ENCODE measurements around the gene PEMT.
"Not testable (repeated sequence)": the region's sequence is repeated elsewhere in the genome, so short reads cannot be mapped to it uniquely, and the experiment has no call there.

PEMT gene

GRCh38 chr17:17498606-17499301, 92.8 kb downstream of the PEMT start:
- FAIRE-seq = no peak

DNA sequence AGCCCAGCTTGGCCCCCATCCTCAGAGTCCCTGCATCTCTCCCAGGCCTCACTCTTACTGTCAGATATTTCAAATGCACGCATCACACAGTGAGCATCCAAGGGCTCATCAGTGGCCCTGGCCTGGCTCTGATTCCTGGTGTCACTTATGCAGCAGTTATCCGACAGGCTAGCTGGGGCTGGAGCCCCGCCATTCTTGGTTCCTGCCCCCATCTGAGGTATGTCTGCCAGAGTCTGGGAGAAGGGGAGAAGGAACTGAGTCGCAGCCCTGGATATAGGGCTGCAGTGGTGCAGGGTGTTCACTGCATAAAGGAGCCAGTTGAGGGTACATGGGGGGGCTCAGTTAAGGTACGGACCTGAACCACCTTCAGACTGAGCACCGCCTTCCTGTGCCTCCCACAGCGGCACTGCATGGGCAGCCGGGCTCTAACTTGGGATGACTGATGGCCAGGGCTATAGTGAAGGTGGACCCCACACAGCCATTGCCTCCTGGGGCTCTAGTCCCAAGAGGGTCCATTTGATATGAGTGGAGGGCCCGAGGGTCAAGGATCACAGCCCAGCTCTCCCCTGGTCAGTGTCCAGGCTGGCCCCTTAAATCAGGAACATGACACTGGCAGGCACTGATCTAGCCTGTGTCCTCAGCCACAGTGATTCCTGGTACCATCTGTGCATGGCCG, 93.5 kb downstream of the PEMT start:
- FAIRE-seq = no peak

DNA sequence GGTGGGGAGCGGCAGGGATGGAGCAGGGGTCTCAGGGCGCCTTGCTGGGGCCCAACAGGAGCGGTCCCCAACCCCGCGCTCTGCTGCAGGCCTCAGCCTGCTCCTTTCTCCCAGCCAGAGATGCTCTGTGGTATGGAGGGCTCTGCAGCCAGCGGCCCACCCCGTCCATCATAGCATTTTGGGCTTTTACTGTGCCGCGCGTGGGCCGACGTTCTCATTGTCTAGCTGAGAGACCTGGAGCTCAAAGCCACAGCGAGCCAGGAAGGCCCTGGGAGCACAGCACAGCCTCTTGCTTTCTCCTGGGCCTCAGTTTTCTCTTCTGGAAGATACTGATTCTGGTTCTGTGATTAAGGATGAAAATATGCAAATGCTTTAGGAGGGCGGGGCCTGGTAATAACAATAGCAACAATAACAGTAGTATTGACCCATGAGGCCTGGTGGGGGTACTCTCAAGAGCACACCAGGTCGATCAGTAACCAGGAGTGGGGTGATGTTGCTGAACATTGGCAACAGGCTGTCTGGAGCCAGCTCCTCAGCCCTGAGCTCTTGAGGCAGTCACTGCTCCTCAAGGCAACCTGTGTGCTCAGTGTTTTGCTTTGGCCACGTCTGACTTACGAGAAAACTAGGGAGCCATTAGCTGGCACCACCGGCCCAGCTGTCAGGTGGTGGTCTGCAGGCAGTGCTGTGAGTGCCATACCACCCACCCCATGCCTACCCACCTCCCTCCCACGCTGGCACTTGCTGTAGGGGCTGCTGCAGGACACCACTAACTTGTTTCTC, 94.3 kb downstream of the PEMT start:
- no peak for FAIRE-seq

GRCh38 chr17:17496189-17497064, 95.1 kb downstream of the PEMT start, which contains the start of gene RASD1:
TSS of gene RASD1 (minus strand) at chr17:17496395. CDS start at chr17:17496181, 214 bp downstream.
- no peak for FAIRE-seq

- FAIRE-seq = no peak
Measured at GRCh38 chr17:17495536-17496188, 95.8 kb downstream of the PEMT start.

- FAIRE-seq = no peak
Measured at GRCh38 chr17:17494870-17495535, 96.5 kb downstream of the PEMT start.

GRCh38 chr17:17494499-17494869, 97.0 kb downstream of the PEMT start:
- no peak for FAIRE-seq

DNA sequence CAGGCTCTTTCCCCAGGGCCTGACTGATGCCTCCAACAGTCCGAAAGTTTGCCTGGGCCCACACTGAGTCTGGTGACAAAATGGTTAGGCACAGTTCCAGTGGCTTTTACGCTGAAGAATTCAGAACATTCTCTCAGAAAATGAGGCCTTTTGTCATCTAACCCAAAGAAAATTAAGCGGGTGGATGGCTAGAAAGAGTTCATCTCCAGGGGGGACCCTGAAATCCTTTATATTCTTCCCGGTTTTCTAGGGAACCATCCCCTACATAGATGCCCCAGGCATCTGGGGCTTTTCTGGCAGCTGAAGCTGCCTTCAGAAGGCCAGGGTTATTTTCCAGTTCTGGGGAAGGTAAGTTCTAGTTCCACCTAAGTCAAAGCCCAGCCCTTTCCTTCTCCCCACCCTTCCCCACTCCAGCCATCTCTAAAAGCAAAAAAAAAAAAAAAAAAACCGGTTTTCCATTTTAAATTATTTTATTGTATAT, 97.5 kb downstream of the PEMT start:
- no peak for FAIRE-seq

DNA sequence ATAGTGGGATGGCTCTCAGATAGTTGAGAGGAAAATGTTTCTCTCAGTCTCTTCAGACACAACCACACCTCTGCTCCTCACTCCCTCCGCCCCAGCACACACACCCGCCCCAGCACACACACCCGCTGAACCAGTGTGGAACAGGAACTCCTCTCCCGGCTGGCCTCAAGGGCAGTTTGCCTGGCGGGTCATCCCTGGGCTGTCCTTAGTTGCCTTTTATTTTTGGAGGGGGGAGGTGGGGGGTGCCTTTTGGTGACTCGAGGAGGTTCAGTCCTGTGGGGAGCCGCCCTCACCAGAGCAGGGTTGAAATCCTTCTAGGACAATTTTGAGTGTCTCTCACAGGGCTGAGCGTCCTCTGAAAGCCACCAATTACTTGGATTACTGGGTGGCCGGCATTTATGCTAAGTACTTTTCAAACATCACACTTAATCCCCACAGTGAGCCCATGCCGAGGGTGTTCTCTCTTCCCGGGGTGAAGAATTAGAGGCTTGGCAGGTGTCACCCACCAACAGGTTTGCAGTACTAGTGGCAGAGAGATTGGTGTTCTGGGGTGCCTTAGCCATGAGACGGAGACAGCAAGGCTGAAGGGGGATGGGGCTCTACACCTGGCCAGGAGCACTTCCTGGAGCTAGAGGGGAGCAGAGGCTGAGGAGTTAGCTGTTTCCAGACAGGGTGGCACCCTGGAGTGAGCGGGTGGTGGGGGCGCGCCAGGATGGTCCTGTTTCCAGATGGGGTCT, 98.1 kb downstream of the PEMT start:
- no peak for FAIRE-seq

DNA sequence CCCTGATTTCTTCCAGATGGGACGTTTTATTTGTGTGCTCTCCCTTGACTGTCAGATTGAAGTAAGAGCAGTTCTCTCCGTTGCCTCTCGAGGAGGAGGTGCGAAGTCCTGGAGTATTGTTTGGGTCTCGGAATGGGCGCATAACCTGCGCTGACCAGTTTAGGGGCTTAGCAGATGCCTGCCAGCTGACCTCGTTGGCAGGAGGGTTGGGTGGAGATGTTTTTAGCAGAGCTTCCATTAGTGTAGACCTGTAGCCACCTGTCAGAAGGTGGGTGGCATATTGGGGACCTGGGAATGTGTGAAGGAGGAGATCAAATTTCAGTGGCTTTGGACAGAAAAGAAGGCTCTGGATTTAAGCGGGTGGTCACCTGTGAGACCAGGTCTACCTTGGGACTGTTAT, 98.9 kb downstream of the PEMT start:
- FAIRE-seq = no peak

- no peak for FAIRE-seq
Measured at GRCh38 chr17:17492085-17492484, 99.4 kb downstream of the PEMT start.

- no peak for FAIRE-seq
Measured at GRCh38 chr17:17491546-17491988, 99.9 kb downstream of the PEMT start.

DNA sequence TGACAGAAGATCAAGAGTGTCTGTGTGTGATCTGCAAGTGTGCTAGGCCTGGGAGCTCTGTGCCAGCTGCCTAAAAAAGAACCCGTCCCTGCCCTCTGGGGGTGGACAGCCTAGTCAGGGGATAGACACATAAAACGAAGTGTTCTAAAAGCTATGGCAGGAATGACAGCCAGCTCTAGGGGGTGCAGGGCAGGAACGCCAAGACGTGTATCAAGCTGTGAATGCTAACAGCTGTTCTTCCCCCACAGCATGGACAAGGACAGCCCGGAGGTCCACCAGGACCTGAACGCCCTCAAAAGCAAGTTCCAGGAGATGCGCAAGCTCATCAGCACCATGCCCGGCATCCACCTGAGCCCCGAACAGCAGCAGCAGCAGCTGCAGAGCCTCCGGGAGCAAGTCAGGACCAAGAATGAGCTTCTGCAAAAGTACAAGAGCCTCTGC, 100.5 kb downstream of the PEMT start:
- no peak for FAIRE-seq

- FAIRE-seq = no peak
Measured at GRCh38 chr17:17487998-17488397, 103.5 kb downstream of the PEMT start.

DNA sequence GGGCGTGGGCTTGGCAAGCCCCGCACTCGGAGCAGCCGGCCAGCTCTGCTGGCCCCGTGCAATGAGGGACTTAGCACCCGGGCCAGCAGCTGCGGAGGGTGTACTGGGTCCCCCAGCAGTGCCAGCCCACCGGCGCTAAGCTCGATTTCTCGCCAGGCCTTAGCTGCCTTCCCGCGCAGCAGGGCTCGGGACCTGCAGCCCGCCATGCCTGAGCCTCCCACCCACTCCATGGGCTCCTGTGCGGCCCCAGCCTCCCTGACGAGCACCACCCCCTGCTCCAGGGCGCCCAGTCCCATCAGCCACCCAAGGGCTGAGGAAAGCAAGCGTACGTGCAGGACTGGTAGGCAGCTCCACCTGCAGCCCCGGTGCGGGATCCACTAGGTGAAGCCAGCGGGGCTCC, 105.1 kb downstream of the PEMT start:
- FAIRE-seq = not testable (repeated sequence)

- FAIRE-seq = no peak
Measured at GRCh38 chr17:17485420-17485819, 106.1 kb downstream of the PEMT start.

DNA sequence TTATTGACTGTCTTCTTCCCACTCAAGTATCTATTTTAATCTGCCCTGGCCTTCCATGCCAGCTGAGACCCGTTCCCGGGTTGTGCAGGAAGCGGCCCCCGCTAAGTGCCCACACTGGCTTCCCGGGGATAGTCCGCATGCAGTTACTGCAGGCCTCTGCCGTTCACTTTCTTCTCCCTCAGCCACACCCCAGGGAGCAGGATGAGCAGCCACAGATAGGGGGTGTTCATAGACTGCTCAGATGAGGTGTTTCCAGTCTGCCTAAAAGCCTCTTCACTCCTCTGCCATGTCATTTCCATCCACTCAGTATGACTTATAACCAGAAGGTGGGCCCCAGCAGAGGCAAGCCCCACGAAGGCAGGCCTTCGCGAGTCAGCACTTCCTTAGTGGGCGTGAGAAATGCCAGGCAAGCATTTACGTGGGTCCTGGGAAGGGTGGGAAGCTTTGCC, 107.0 kb downstream of the PEMT start:
- FAIRE-seq = no peak

DNA sequence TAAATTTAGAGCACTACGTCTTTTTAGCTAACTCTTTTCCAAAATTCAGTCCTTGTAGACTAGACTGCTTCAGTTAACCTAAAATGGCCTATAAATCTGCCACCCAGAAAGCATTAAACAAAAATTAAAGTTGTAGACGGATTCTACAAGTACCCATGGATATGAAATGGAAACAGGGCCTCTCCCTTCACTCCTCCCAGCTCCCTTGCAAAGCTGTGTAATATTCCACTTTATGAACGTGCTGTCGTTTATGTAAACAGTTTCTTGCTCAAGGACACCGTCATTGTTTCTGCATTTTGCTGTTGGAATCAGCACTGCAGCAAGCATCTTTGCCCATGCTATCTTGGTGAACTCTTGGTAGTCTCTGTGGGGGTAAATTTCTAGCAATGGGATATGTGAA, 109.6 kb downstream of the PEMT start:
- FAIRE-seq = no peak

DNA sequence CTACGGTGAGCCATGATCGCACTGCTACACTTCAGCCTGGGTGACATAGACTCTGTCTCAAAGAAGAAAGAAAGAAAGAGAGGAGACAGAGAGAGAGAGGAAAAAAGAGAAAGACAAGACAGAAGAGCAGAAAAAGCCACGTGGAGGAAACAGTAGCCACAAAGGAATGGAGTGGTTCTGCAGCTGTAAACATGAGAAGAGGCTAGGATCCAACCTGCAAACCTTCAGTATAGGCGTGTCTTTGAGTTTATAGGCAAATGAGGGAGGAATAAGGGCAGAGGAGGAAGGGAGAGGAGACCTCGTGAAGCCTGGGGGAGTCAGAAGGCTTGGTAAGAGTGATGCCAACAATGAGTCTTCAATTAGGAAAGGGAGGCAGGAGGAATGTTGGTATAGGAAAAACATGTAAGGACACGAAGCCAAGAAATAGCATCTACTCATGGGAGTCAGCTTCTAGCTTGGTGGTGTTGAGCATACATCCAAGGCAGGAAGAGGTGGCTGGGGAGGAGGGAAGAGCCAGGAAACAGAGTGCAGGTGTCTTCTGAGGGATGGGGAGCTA, 110.8 kb downstream of the PEMT start:
- FAIRE-seq = no peak

DNA sequence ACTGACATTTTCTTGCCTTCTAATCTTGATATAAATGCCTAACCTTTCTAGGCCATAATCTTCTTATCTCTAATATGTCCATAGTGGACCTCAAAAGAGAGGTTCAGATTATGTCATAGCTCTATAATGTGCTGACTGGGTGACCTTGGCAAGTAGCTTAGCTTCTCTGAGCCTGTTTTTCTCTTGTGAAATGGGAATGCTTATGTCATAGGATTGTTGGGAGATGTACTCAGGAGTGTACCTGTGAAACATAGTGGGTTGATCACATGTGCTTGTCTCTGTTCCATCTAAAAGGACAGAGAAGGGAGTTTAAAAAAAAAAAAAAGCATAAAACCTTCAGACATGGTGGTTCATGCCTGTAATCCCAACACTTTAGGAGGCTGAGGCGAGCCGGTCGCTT, 112.3 kb downstream of the PEMT start:
- FAIRE-seq = no peak

Data from colon (tissue), 2 donors.